ENCODE measurements around the gene HIGD1B. TPM values are rescaled to one million over a fixed set of nuclear protein-coding genes. Genes with fewer than 3 reads are reported as not detected.

The HIGD1B gene
- total and polyA plus RNA-seq, 10 of the 15 experiments (the other 5 are each of a cell fraction or from before 2014, with no cell fraction given), result 1.0 TPM; not detected in 9

- FAIRE-seq, result no peak
Observed at GRCh38 chr17:44808156-44808555, 39.5 kb upstream of the HIGD1B start.

More at GRCh38 chr17:44808156-44808555, 39.5 kb upstream of the HIGD1B start:
- no peak for ATAC-seq
- no peaks in the 10 kb centered on the region for H3K36me3 ChIP-seq (ENCODE audit: control insufficient read depth in 2 of 2, insufficient read depth in 2 of 2, low read length in 1 of 2)
- in situ Hi-C loops (cut with MboI), result no loop called here
- TF ChIP-seq BCLAF1 (IDR thresholded peaks at IDR 0.05) (no peak), RCOR1 (conservative IDR thresholded peaks at IDR 0.05; ENCODE audit: low read depth, low read length) (no peak), LARP7 (IDR thresholded peaks at IDR 0.05) (no peak), KAT2A (conservative IDR thresholded peaks at IDR 0.05; ENCODE audit: control insufficient read depth, low read depth, low read length) (no peak), ATF7 (IDR thresholded peaks at IDR 0.05; ENCODE audit: low read depth) (no peak), STAT1 (conservative IDR thresholded peaks at IDR 0.05) (no peak), MEF2B (IDR thresholded peaks at IDR 0.05; ENCODE audit: partially characterized antibody, poor library complexity, severe bottlenecking) (no peak), USF1 (IDR thresholded peaks at IDR 0.05; ENCODE audit: borderline replicate concordance, extremely low read length, insufficient read depth, low read depth, low read length) (no peak), BRCA1 (IDR thresholded peaks at IDR 0.05; ENCODE audit: low read depth, low read length) (no peak), SPI1 (IDR thresholded peaks at IDR 0.05; ENCODE audit: borderline replicate concordance, insufficient read depth, low read depth, low read length) (no peak), PKNOX1 (IDR thresholded peaks at IDR 0.05) (no peak), NFXL1 (IDR thresholded peaks at IDR 0.05; ENCODE audit: borderline replicate concordance) (no peak), WRNIP1 (IDR thresholded peaks at IDR 0.05; ENCODE audit: borderline replicate concordance, low read depth, low read length) (no peak), CHD4 (IDR thresholded peaks at IDR 0.05) (no peak), POU2F2 (IDR thresholded peaks at IDR 0.05; ENCODE audit: borderline replicate concordance, low read depth, low read length) (no peak), SIX5 (IDR thresholded peaks at IDR 0.05; ENCODE audit: low read depth, low read length, severe bottlenecking) (no peak), ZSCAN29 (IDR thresholded peaks at IDR 0.05) (no peak), SREBF1 (IDR thresholded peaks at IDR 0.05; ENCODE audit: low read length) (no peak), TAF1 (IDR thresholded peaks at IDR 0.05; ENCODE audit: borderline replicate concordance, low read depth, low read length) (no peak), ZZZ3 (IDR thresholded peaks at IDR 0.05; ENCODE audit: control insufficient read depth, insufficient read length, low read depth) (no peak)
- no peak for DNase-seq (ENCODE audit: low read depth, low spot score)
- no peaks in the 10 kb centered on the region for H3K79me2 ChIP-seq (ENCODE audit: control insufficient read depth, insufficient read depth, low read length)
- SMC1A ChIA-PET (ENCODE audit: uncharacterized antibody, unreplicated experiment), result no interaction called here
- no peaks in the 10 kb centered on the region for H4K20me1 ChIP-seq (ENCODE audit: control insufficient read depth, insufficient read depth)
- RAD21 ChIA-PET (ENCODE audit: unreplicated experiment), result no interaction called here
- no peaks in the 10 kb centered on the region for H3K27me3 ChIP-seq (replicated peaks in 1 of 2; ENCODE audit: control insufficient read depth in 2 of 2, insufficient read depth in 2 of 2, low read length in 1 of 2)
- intact Hi-C loops (cut with micrococcal nuclease; ENCODE audit: unreplicated experiment), result no loop called here
- H3K9ac ChIP-seq (ENCODE audit: control insufficient read depth, insufficient read depth, low read length), result no peak overlapping the region
- H3K4me2 ChIP-seq (ENCODE audit: control insufficient read depth, insufficient read depth), result no peak overlapping the region
- POLR2A ChIA-PET, result interaction anchor here (1.0 kb wide), 1 partner anchor 24 kb away, joined by 3 read pairs; no protein-coding TSS in a partner anchor
- no peaks in the 10 kb centered on the region for H3K4me1 ChIP-seq (ENCODE audit: control insufficient read depth, insufficient read depth, low read length)
- H3K27ac ChIP-seq (ENCODE audit: control insufficient read depth, insufficient read depth), result no peak overlapping the region
- 86% methylated on average over 4 of the region's 4 CpGs for WGBS (ENCODE audit: insufficient coverage, insufficient replicate concordance, low lambda C conversion rate, missing lambda C conversion rate)
- CTCF ChIA-PET, result interaction anchor here (0.8 kb wide), 1 partner anchor 56 kb away, joined by 4 read pairs; no protein-coding TSS in a partner anchor
- H3K9me3 ChIP-seq (replicated peaks; ENCODE audit: control insufficient read depth, insufficient read depth, low read length), result no peaks in the 10 kb centered on the region
- BruUV-seq (replicated peaks), result no TSS peak
- no peak overlapping the region for H2AFZ ChIP-seq (ENCODE audit: control insufficient read depth, low read depth, low read length)
- H3K4me3 ChIP-seq, result no peak overlapping the region

All from GM12878 (cell line).